Measurements from ENCODE around the gene CDK4. TPM values are rescaled to one million over a fixed set of nuclear protein-coding genes. Genes with fewer than 3 reads are reported as not detected.

CDK4 gene
- total RNA-seq, 1 experiment from 2014 or later: 218 TPM

GRCh38 chr12:57755454-57756372 lies 3.6 kb upstream of the CDK4 start:
- no peaks in the 10 kb centered on the region for H4K20me1 ChIP-seq (ENCODE audit: control insufficient read depth, insufficient read depth, insufficient read length)
- H4K91ac ChIP-seq (ENCODE audit: insufficient read length, low read depth, low read length): no peak overlapping the region
- H4K5ac ChIP-seq (ENCODE audit: insufficient read length, low read depth, low read length): no peak overlapping the region
- H3K23ac ChIP-seq (ENCODE audit: insufficient read length, low read depth, low read length): no peak overlapping the region
- H3K79me2 ChIP-seq (ENCODE audit: insufficient read depth, low read length): peaks cover 11% of the 10 kb centered on the region; the same call in 1 of the 2 replicates
- H3K27ac Mint-ChIP-seq: no peak overlapping the region
- H3K9me3 ChIP-seq (ENCODE audit: control insufficient read depth, low read depth, low read length): no peaks in the 10 kb centered on the region
- H4K8ac ChIP-seq (replicated peaks; ENCODE audit: insufficient read length, low read depth, low read length): no peak overlapping the region
- peaks cover 40 to 42% of the 10 kb centered on the region in 2 experiments for H3K4me1 Mint-ChIP-seq
- no peaks in the 10 kb centered on the region for H3K79me1 ChIP-seq (ENCODE audit: insufficient read depth, low read depth, low read length, poor library complexity, severe bottlenecking)
- no peak overlapping the region for H3K56ac ChIP-seq (ENCODE audit: insufficient read length, low read depth, low read length)
- no peak overlapping the region for H3K4ac ChIP-seq (ENCODE audit: low read depth, low read length)
- H2AFZ ChIP-seq (ENCODE audit: low read length): no peak overlapping the region
- H3K4me3 Mint-ChIP-seq: peak overlapping the region; percentile 61 to 78
- no peak overlapping the region for H2BK15ac ChIP-seq (ENCODE audit: low read depth, low read length)
- TF ChIP-seq, protein P1, sequence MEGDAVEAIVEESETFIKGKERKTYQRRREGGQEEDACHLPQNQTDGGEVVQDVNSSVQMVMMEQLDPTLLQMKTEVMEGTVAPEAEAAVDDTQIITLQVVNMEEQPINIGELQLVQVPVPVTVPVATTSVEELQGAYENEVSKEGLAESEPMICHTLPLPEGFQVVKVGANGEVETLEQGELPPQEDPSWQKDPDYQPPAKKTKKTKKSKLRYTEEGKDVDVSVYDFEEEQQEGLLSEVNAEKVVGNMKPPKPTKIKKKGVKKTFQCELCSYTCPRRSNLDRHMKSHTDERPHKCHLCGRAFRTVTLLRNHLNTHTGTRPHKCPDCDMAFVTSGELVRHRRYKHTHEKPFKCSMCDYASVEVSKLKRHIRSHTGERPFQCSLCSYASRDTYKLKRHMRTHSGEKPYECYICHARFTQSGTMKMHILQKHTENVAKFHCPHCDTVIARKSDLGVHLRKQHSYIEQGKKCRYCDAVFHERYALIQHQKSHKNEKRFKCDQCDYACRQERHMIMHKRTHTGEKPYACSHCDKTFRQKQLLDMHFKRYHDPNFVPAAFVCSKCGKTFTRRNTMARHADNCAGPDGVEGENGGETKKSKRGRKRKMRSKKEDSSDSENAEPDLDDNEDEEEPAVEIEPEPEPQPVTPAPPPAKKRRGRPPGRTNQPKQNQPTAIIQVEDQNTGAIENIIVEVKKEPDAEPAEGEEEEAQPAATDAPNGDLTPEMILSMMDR (conservative IDR thresholded peaks at IDR 0.05): no peak
- peak overlapping the region; percentile 34 for H3K4me2 ChIP-seq (ENCODE audit: insufficient read depth, insufficient read length, low read length)
- H3K36me3 Mint-ChIP-seq (ENCODE audit: insufficient read depth in 1 of 3, low read depth in 3 of 3): peaks cover 13 to 28% (median 14%) of the 10 kb centered on the region in 3 experiments
- peaks cover 0 to 2% of the 10 kb centered on the region in 2 experiments; a peak in 2 of 5 replicates for H3K9me3 Mint-ChIP-seq
- WGBS (ENCODE audit: extremely low coverage, insufficient read length, low lambda C conversion rate): no CpG with 5 or more reads among the region's 76 CpGs
- H2BK12ac ChIP-seq (ENCODE audit: insufficient read length, low read depth, low read length): no peak overlapping the region
- no peak overlapping the region for H3K18ac ChIP-seq (ENCODE audit: insufficient read length, low read depth, low read length)
- DNase-seq: no peak
- H2BK5ac ChIP-seq (ENCODE audit: insufficient read length, low read length): no peak overlapping the region
- H3K14ac ChIP-seq (ENCODE audit: insufficient read depth, low read length): no peak overlapping the region
- H2AK5ac ChIP-seq (ENCODE audit: insufficient read length, low read length): no peak overlapping the region
- H3K27me3 Mint-ChIP-seq (ENCODE audit: low read depth): peaks cover 30% of the 10 kb centered on the region
- no peak overlapping the region for H2BK120ac ChIP-seq (ENCODE audit: low read depth, low read length, poor library complexity, severe bottlenecking)
- H3K27me3 ChIP-seq (ENCODE audit: insufficient read depth, low read length): peaks cover 11% of the 10 kb centered on the region
- H3K9ac ChIP-seq (ENCODE audit: extremely low read depth, insufficient read length, low read length): no peak overlapping the region
- H3K23me2 ChIP-seq (ENCODE audit: insufficient read length, low read depth, low read length, poor library complexity, severe bottlenecking): peaks cover 17% of the 10 kb centered on the region
- no peak overlapping the region for H2BK20ac ChIP-seq (ENCODE audit: low read depth, low read length, poor library complexity, severe bottlenecking)
- no peak overlapping the region for H3T11ph ChIP-seq (ENCODE audit: low read length)
- H3K4me1 ChIP-seq (ENCODE audit: insufficient read depth, low read length): 0 out of 2 replicates have a peak, but pooled peaks cover 7% of the 10 kb centered on the region
- no peak overlapping the region for H3K27ac ChIP-seq (ENCODE audit: insufficient read length, low read depth, low read length)

Data from H9 (cell line).